Neural progenitor cell (in vitro differentiated cells): ENCODE data around the gene RAD51B. TPM values are rescaled to one million over a fixed set of nuclear protein-coding genes. Genes with fewer than 3 reads are reported as not detected.

Experiments
- DNase-seq: peaks from one replicate; pipeline ENCODE4 v3.0.0-alpha.2; 2016; ENCODE audit warnings: low spot score
- H2AFZ ChIP-seq: fragments of 200-600 bp; sonication (generic); replicated peaks from 2 replicates; pipeline ENCODE4 v1.6.1; 2016; ENCODE audit warnings: antibody characterized with exemption
- H3F3A ChIP-seq: fragments of 200-600 bp; sonication (generic); 2 replicates; pipeline ENCODE4 v1.6.1; 2016; ENCODE audit warnings: antibody characterized with exemption, low read depth
- H3K27ac ChIP-seq: fragments of 200-600 bp; sonication (generic); 2 replicates; pipeline ENCODE4 v1.5.1; 2016; ENCODE audit warnings: mild to moderate bottlenecking
- H3K27me3 ChIP-seq: fragments of 200-600 bp; sonication (generic); 2 replicates; pipeline ENCODE4 v1.6.1; 2016; ENCODE audit warnings: mild to moderate bottlenecking, moderate library complexity
- H3K36me3 ChIP-seq: fragments of 200-600 bp; sonication (generic); 2 replicates; pipeline ENCODE4 v1.5.1; 2016
- H3K4me1 ChIP-seq: fragments of 200-600 bp; sonication (generic); 2 replicates; pipeline ENCODE4 v1.6.1; 2016; ENCODE audit warnings: mixed run types
- H3K4me2 ChIP-seq: fragments of 200-600 bp; sonication (generic); 2 replicates; pipeline ENCODE4 v1.6.1; 2016
- H3K4me3 ChIP-seq: fragments of 200-600 bp; sonication (generic); 2 replicates; pipeline ENCODE4 v1.5.1; 2016
- H3K79me2 ChIP-seq: fragments of 200-600 bp; sonication (generic); 2 replicates; pipeline ENCODE4 v1.6.1; 2016; ENCODE audit warnings: low read depth
- H3K9ac ChIP-seq: fragments of 200-600 bp; sonication (generic); 2 replicates; pipeline ENCODE4 v1.6.1; 2016
- H3K9me3 ChIP-seq: fragments of 200-600 bp; sonication (generic); 2 replicates; pipeline ENCODE4 v1.5.1; 2016; ENCODE audit warnings: low read depth
- H4K20me1 ChIP-seq: fragments of 200-600 bp; sonication (generic); 2 replicates; pipeline ENCODE4 v1.6.1; 2016; ENCODE audit warnings: low read depth
- H3K27ac Mint-ChIP-seq: 3 replicates; pipeline ENCODE4 v1.8.0; 2021; ENCODE audit warnings: mixed read lengths
- H3K27me3 Mint-ChIP-seq: 2 replicates; pipeline ENCODE4 v1.8.0; 2022; ENCODE audit warnings: low read depth, mild to moderate bottlenecking, inconsistent platforms, moderate library complexity, mixed read lengths; ENCODE audit not compliant: insufficient read depth
- H3K36me3 Mint-ChIP-seq: 3 replicates; pipeline ENCODE4 v1.8.0; 2021; ENCODE audit warnings: mixed read lengths
- H3K4me1 Mint-ChIP-seq: 3 replicates; pipeline ENCODE4 v1.8.0; 2021; ENCODE audit warnings: mixed read lengths
- H3K4me3 Mint-ChIP-seq: 3 replicates; pipeline ENCODE4 v1.8.0; 2021; ENCODE audit warnings: mild to moderate bottlenecking, moderate library complexity, mixed read lengths
- H3K9me3 Mint-ChIP-seq: 3 replicates; pipeline ENCODE4 v1.8.0; 2020; ENCODE audit warnings: mixed read lengths
- CTCF ChIP-seq: fragments of 200-600 bp; sonication (generic); IDR thresholded peaks from 2 replicates; pipeline ENCODE4 v1.5.1; 2017; ENCODE audit warnings: antibody characterized with exemption, mild to moderate bottlenecking
- EZH2 ChIP-seq: fragments of 200-600 bp; sonication (generic); IDR thresholded peaks from 2 replicates; pipeline ENCODE4 v1.6.1; 2017; ENCODE audit warnings: antibody characterized with exemption, mild to moderate bottlenecking, moderate library complexity
- EZH2phosphoT487 ChIP-seq: fragments of 200-600 bp; sonication (generic); IDR thresholded peaks from 2 replicates; pipeline ENCODE4 v1.6.1; 2017; ENCODE audit warnings: antibody characterized with exemption
- total RNA-seq: library from RNA; depleted of rRNA; stranded (reverse); fragments of >200 nt; gene quantifications from 2 replicates; pipeline ENCODE4 v1.2.3, GENCODE V29; 2015; ENCODE audit warnings: low replicate concordance

Gene RAD51B
- total RNA-seq, 1 donor from 2014 or later = 50.5 TPM

- Histone ChIP-seq H3K4me3 (no peak overlapping the region), H3K9me3 (no peaks in the 10 kb centered on the region), H3K4me2 (no peak overlapping the region), H3K79me2 (no peaks in the 10 kb centered on the region), H3K27me3 (no peaks in the 10 kb centered on the region), H3K4me1 (no peaks in the 10 kb centered on the region), H3K9ac (no peak overlapping the region), H2AFZ (no peak overlapping the region), H3K36me3 (no peaks in the 10 kb centered on the region), H3K27ac (no peak overlapping the region), H3F3A (no peaks in the 10 kb centered on the region), H4K20me1 (no peaks in the 10 kb centered on the region)
- H3K27me3 Mint-ChIP-seq = no peaks in the 10 kb centered on the region
- H3K36me3 Mint-ChIP-seq = peaks cover 12% of the 10 kb centered on the region
- TF ChIP-seq CTCF (no peak), EZH2 (no peak), EZH2phosphoT487 (no peak)
- H3K9me3 Mint-ChIP-seq = peaks cover 6% of the 10 kb centered on the region
- no peak overlapping the region for H3K4me3 Mint-ChIP-seq
- H3K4me1 Mint-ChIP-seq = no peaks in the 10 kb centered on the region
- H3K27ac Mint-ChIP-seq = no peak overlapping the region
- DNase-seq = no peak
These were observed 152.3 kb downstream of the RAD51B start for GRCh38 chr14:67971627-67972625.

GRCh38 chr14:67973436-67973835 lies 153.9 kb downstream of the RAD51B start:
- Histone ChIP-seq H3K4me2 (no peak overlapping the region), H2AFZ (no peak overlapping the region), H3K4me3 (no peak overlapping the region), H3K27ac (no peak overlapping the region), H3F3A (no peaks in the 10 kb centered on the region), H3K79me2 (no peaks in the 10 kb centered on the region), H3K9ac (no peak overlapping the region), H3K4me1 (peaks cover 2% of the 10 kb centered on the region), H3K27me3 (no peaks in the 10 kb centered on the region), H4K20me1 (no peaks in the 10 kb centered on the region), H3K36me3 (no peaks in the 10 kb centered on the region), H3K9me3 (no peaks in the 10 kb centered on the region)
- Mint-ChIP-seq H3K27me3 (no peaks in the 10 kb centered on the region), H3K9me3 (peaks cover 4% of the 10 kb centered on the region), H3K36me3 (peaks cover 4% of the 10 kb centered on the region), H3K4me3 (no peak overlapping the region), H3K4me1 (peaks cover 5% of the 10 kb centered on the region), H3K27ac (no peak overlapping the region)
- no peak for DNase-seq
- no peak for TF ChIP-seq EZH2phosphoT487

GRCh38 chr14:67975470-67975869 lies 155.9 kb downstream of the RAD51B start:
- no peaks in the 10 kb centered on the region for H3F3A ChIP-seq
- TF ChIP-seq EZH2 (no peak), EZH2phosphoT487 (no peak), CTCF (no peak)
- no peak overlapping the region for H3K9ac ChIP-seq
- no peaks in the 10 kb centered on the region for H4K20me1 ChIP-seq
- no peak overlapping the region for H3K4me2 ChIP-seq
- H3K9me3 Mint-ChIP-seq = no peaks in the 10 kb centered on the region
- H3K36me3 Mint-ChIP-seq = no peaks in the 10 kb centered on the region
- peaks cover 3% of the 10 kb centered on the region for H3K4me1 ChIP-seq
- H3K27ac Mint-ChIP-seq = no peak overlapping the region
- no peaks in the 10 kb centered on the region for H3K27me3 Mint-ChIP-seq
- H3K4me1 Mint-ChIP-seq = peaks cover 5% of the 10 kb centered on the region
- no peak overlapping the region for H3K4me3 Mint-ChIP-seq
- H3K9me3 ChIP-seq = no peaks in the 10 kb centered on the region
- H3K36me3 ChIP-seq = no peaks in the 10 kb centered on the region
- no peak overlapping the region for H3K4me3 ChIP-seq
- H2AFZ ChIP-seq = no peak overlapping the region
- H3K79me2 ChIP-seq = no peaks in the 10 kb centered on the region
- no peak for DNase-seq
- no peak overlapping the region for H3K27ac ChIP-seq
- no peaks in the 10 kb centered on the region for H3K27me3 ChIP-seq
